Adrenal gland (tissue), 12 donors: ENCODE results near the gene RBBP5. TPM values are rescaled to one million over a fixed set of nuclear protein-coding genes. Genes with fewer than 3 reads are reported as not detected.

Experiments used
- DNase-seq, 7 donors: peaks; one replicate each; pipeline ENCODE4 v3.0.0-alpha.2; 2019 to 2020
- H3K27ac ChIP-seq, 5 donors: fragments of 200-600 bp; sonication (generic) in 4 of 5; 1 replicate in 3 of 5; 2 replicates in 2 of 5; pipeline versions ENCODE4 v1.5.1 to v1.8.0; 2016 to 2020; ENCODE audit warnings: mild to moderate bottlenecking in 1 of 5
- H3K27me3 ChIP-seq: fragments of 200-600 bp; 2 replicates; pipeline ENCODE4 v1.8.0; 2021
- H3K36me3 ChIP-seq, 2 donors: fragments of 200-600 bp; replicated peaks in 1 of 2; 1 replicate in 1 of 2; 2 replicates in 1 of 2; pipeline versions ENCODE4 v1.5.1 to v1.8.0; 2018 to 2022
- H3K4me1 ChIP-seq, 2 donors: fragments of 200-600 bp; replicated peaks in 1 of 2; 1 replicate in 1 of 2; 2 replicates in 1 of 2; pipeline versions ENCODE4 v1.5.1 to v1.8.0; 2018 to 2021
- H3K4me3 ChIP-seq, 4 donors: fragments of 200-600 bp; sonication (generic) in 3 of 4; one replicate each; pipeline ENCODE4 v1.5.1; 2016 to 2018
- H3K9me3 ChIP-seq, 3 donors: fragments of 200-600 bp; sonication (generic) in 1 of 3; replicated peaks in 1 of 3; 1 replicate in 2 of 3; 2 replicates in 1 of 3; pipeline versions ENCODE4 v1.5.1 to v1.8.0; 2016 to 2021
- POLR2A ChIP-seq, 2 donors: fragments of 450-650 bp; IDR thresholded peaks; one replicate each; pipeline ENCODE4 v1.6.1; 2017; ENCODE audit warnings: antibody characterized with exemption in 2 of 2, mild to moderate bottlenecking in 2 of 2, moderate library complexity in 1 of 2
- WGBS, 4 donors: extraction: QIAGEN DNeasy Blood & Tissue Kit in 2 of 4; methylation state at CpG; one replicate each; pipeline versions ENCODE4 v1.1.5 to v1.1.7; 2013 to 2017; 5-methylcytosine and 5-hydroxymethylcytosine counted together
- intact Hi-C, 2 donors: fragments of 100-400 bp; cut with DNase I; formaldehyde crosslinking; loops; one replicate each; pipeline versions ENCODE4 v1.14.1 to v1.15.0; 2022 to 2023
- polyA plus RNA-seq, 3 donors: library from polyadenylated mRNA; stranded (reverse); fragments of 200-250 nt in 2 of 3; fragments of 350-450 nt in 1 of 3; fragmentation: Illumina TruSeq in 1 of 3; extraction: RNeasy Lipid Tissue Mini Kit (QIAGEN cat#74804) in 1 of 3; gene quantifications; one replicate each; pipeline ENCODE4 v1.2.3, GENCODE V29; 2013 to 2014
- total RNA-seq, 9 donors: library from RNA; depleted of rRNA in 4 of 9; stranded (reverse); fragments of >200 nt in 4 of 9; fragments of 120-200 nt in 1 of 9; fragmentation: NEBNext Ultra II Directional in 1 of 9; extraction: Animal tissue kit (Norgen Biotek cat#: 25700) in 1 of 9; gene quantifications; one replicate each; pipeline versions ENCODE4 v1.1.0 to v1.2.4, GENCODE V29; 2013 to 2023
- TF ChIP-seq, protein P1 (sequence below), 6 experiments: fragments of 450-650 bp in 4 of 6; fragments of 200-600 bp in 2 of 6; sonication (generic) in 1 of 6; IDR thresholded peaks; 1 replicate in 5 of 6; 2 replicates in 1 of 6; pipeline versions ENCODE4 v1.5.1 to v1.8.0; 2016 to 2021; ENCODE audit warnings: antibody characterized with exemption in 6 of 6, mild to moderate bottlenecking in 2 of 6, moderate library complexity in 1 of 6
- donor health status: healthy with polysubstance abuse.
- donor health status: Bipolar disorder and iron deficiency.
- donor health status: DM: yes; HTN: yes; CAD: no.
- donor health status: DM: no; HTN: no; CAD: no.
- donor health status: DM: no; HTN: no; CAD: no.
- donor health status: DM: yes; HTN: yes; CAD: no.

The RBBP5 gene
- total and polyA plus RNA-seq, 12 donors: 4.7 to 26.0 (median 18.3) TPM

GRCh38 chr1:205109711-205110110 is 12.1 kb downstream of the RBBP5 start:
- intact Hi-C loops: no loop called here
- DNase-seq: no peak
- 88 to 98% (median 93%) methylated on average over 5 of the region's 5 CpGs for WGBS, 4 donors
- TF ChIP-seq POLR2A (IDR thresholded peaks at IDR 0.05): no peak
- TF ChIP-seq, protein P1, sequence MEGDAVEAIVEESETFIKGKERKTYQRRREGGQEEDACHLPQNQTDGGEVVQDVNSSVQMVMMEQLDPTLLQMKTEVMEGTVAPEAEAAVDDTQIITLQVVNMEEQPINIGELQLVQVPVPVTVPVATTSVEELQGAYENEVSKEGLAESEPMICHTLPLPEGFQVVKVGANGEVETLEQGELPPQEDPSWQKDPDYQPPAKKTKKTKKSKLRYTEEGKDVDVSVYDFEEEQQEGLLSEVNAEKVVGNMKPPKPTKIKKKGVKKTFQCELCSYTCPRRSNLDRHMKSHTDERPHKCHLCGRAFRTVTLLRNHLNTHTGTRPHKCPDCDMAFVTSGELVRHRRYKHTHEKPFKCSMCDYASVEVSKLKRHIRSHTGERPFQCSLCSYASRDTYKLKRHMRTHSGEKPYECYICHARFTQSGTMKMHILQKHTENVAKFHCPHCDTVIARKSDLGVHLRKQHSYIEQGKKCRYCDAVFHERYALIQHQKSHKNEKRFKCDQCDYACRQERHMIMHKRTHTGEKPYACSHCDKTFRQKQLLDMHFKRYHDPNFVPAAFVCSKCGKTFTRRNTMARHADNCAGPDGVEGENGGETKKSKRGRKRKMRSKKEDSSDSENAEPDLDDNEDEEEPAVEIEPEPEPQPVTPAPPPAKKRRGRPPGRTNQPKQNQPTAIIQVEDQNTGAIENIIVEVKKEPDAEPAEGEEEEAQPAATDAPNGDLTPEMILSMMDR (IDR thresholded peaks at IDR 0.05): no peak
- no peak overlapping the region for H3K27ac ChIP-seq
- no peaks in the 10 kb centered on the region for H3K4me1 ChIP-seq
- no peaks in the 10 kb centered on the region for H3K27me3 ChIP-seq
- peaks cover 0 to 50% of the 10 kb centered on the region in 2 donors for H3K36me3 ChIP-seq
- no peak overlapping the region for H3K4me3 ChIP-seq
- H3K9me3 ChIP-seq: no peaks in the 10 kb centered on the region

GRCh38 chr1:205109269-205109668 is 12.5 kb downstream of the RBBP5 start:
- intact Hi-C loops: no loop called here
- H3K27me3 ChIP-seq: no peaks in the 10 kb centered on the region
- no peaks in the 10 kb centered on the region for H3K9me3 ChIP-seq
- H3K4me1 ChIP-seq: no peaks in the 10 kb centered on the region
- no peak for TF ChIP-seq POLR2A (IDR thresholded peaks at IDR 0.05)
- TF ChIP-seq, protein P1 (IDR thresholded peaks at IDR 0.05): no peak
- WGBS, 4 donors: 86 to 98% (median 93%) methylated on average over 1 of the region's 1 CpG
- H3K4me3 ChIP-seq: no peak overlapping the region
- H3K36me3 ChIP-seq: peaks cover 0 to 50% of the 10 kb centered on the region in 2 donors
- no peak overlapping the region for H3K27ac ChIP-seq
- DNase-seq: no peak

- WGBS, 4 donors: 82 to 90% (median 89%) methylated on average over 4 of the region's 4 CpGs
- Histone ChIP-seq H3K27ac (no peak overlapping the region), H3K9me3 (no peaks in the 10 kb centered on the region), H3K4me1 (peaks cover 0 to 1% of the 10 kb centered on the region in 2 donors), H3K27me3 (no peaks in the 10 kb centered on the region), H3K36me3 (peaks cover 0 to 46% of the 10 kb centered on the region in 2 donors), H3K4me3 (no peak overlapping the region)
- no peak for TF ChIP-seq POLR2A (IDR thresholded peaks at IDR 0.05)
- TF ChIP-seq, protein P1 (IDR thresholded peaks at IDR 0.05): no peak
- intact Hi-C loops: no loop called here
- DNase-seq: no peak
These were observed 13.3 kb downstream of the RBBP5 start for GRCh38 chr1:205108464-205108863.

DNA sequence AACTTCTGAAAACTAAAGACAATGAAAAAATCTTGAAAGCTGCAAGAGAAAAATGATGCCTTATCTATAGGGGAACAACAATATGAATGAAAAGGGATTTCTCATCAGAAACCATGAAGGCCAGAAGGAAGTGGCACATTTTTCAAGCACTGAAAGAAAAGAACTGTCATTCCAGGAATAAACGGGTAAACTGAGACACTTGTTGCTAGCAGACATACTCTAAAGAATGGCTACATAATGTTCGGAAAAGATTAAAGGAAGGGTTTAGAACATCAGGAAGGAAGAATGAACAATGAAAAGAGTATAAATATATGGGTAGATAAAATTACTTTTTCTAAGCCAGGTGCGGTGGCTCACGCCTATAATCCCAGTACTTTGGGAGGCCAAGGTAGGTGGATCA is 14.5 kb downstream of the RBBP5 start:
- no peaks in the 10 kb centered on the region for H3K27me3 ChIP-seq
- H3K27ac ChIP-seq: no peak overlapping the region
- peaks cover 0 to 44% of the 10 kb centered on the region in 2 donors for H3K36me3 ChIP-seq
- WGBS, 4 donors: 93 to 97% (median 96%) methylated on average over 4 of the region's 4 CpGs
- no peak overlapping the region for H3K4me3 ChIP-seq
- intact Hi-C loops: no loop called here
- no peaks in the 10 kb centered on the region for H3K9me3 ChIP-seq
- DNase-seq: no peak
- TF ChIP-seq, protein P1 (IDR thresholded peaks at IDR 0.05): no peak
- no peak for TF ChIP-seq POLR2A (IDR thresholded peaks at IDR 0.05)
- peaks cover 0 to 5% of the 10 kb centered on the region in 2 donors for H3K4me1 ChIP-seq
